ENCODE data around the gene UQCRH. TPM values are rescaled to one million over a fixed set of nuclear protein-coding genes. Genes with fewer than 3 reads are reported as not detected.
"Not testable (repeated sequence)": the region's sequence is repeated elsewhere in the genome, so short reads cannot be mapped to it uniquely, and the experiment has no call there.

Gene UQCRH
- total RNA-seq, 1 donor from 2014 or later: 261 TPM

DNA sequence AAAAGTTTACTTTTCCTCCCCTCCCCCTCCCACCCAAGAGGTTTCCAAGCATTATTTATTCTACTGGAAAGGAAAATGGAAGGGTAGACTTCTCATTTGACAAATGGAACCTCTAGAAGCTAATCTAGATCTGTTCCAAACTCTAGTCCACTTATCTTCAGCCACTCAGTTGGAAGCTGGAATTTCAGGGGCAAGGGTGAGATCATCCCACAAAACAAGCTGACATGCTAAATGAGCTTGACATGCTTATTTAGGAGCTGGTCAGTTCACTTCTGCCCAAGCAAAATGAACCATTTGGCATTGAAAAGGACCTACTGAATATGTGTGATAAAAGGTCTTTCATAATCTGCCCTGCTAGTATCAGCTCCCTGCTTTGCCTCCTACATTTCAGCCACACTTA lies 5.1 kb upstream of the UQCRH start:
- intact Hi-C loops (cut with micrococcal nuclease): no loop called here

DNA sequence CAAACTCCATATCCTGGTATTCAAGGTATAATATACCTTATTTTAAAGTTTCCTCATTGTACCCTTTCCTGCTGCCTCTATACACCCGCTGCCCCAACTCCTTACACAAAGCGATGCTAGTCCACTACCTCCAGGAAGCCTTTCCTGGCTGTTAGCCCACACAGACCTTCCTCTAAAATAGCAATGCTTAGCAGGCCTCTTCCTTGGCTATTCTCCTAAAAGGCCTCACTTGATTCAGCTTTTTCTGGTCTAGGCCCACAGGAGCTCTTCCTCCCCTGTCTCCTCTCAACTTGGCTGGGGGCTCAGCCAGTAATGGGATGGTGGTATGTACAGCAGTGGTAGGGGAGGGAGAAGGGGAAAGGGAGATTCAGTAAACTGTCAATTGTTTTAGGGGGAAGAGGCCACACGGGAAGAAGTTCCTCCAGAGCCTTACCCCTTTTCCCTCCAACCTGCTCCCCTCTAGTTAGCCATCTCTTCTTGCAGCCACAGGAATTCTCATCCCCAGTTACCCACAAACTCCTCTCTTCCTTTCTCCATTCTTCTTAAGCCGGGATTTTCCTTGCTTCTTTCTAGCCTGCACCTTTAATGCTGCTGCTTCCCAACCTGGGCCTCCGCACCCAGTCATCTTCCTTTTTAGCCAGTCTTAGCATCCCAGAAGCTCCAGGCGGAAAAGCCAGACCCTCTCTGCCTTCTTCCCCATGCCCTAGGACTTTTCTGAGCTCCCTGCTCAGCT lies 2.7 kb upstream of the UQCRH start:
- intact Hi-C loops (cut with micrococcal nuclease): loop anchor here (5.0 kb wide), 4 partner anchors 301 to 1629 kb away; partner anchors contain the start of genes ARMH1, ATPAF1, EFCAB14 and MKNK1

DNA sequence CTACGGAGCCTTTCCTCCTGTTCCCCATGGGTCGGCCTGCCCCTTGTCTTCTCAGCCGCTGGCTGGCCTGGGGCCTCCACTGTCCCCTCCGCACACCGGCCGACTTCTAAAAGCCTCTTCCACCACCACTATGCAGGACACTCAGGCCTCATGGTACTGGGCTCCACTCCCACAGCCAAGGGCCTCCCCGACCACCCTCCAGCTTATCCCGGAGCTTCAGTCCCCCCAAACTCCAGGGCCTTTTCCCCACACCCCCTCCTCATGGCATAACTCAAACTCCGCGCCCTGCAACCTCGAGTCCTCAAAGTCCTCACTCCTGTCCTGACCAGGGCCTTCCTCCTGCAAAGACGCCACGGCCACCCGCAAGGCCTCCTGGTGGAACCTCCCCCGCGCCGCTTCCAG lies 2.1 kb upstream of the UQCRH start:
- intact Hi-C loops (cut with micrococcal nuclease): loop anchor here (5.0 kb wide), 4 partner anchors 301 to 1629 kb away; partner anchors contain the start of genes ARMH1, ATPAF1, EFCAB14 and MKNK1

DNA sequence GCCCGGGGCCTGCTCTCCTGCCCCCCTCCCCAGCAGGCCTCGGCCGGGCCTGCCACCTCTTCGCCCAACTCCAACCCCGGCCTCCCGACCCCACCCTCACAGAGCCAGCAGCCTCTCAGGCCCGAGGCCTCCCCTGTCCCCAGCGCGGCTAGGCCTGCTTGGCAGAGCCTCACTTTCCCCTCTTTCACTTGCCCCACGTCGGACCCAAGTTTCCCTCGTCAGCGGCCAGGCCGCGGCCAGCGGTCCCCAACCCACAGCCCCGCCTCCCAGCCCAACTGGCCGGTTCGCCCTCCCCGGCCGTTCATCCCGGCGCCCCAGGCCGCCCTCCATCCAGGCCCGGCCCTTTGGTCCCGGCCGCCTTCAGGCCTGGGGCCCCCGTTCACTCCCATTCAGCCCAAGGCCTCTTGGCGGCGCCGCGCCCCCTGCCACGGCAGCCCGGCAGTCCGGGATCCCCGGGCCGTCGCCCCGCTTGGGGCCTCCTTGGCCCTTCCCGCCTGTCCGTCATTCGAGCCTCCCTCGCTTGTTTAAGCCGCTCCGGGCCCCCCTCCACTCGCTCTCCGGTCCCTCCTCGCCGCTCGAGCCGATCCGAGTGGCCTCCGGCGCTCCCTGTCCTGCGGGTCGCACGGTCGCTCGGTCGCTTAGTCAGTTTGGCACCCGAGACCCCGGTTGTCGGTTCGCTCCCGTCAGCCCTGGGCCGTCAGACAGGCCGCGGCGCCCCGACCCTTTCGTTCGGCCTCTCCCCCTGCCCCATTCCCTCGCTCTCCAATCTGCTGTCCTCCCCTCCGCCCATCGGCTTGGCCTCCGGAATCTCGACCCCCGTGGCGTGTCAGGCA lies 1.5 kb upstream of the UQCRH start:
- intact Hi-C loops (cut with micrococcal nuclease): loop anchor here (1.0 to 5.0 kb wide), 5 partner anchors 171 to 1630 kb away; partner anchors contain the start of genes ARMH1, ATPAF1, EFCAB14 and MKNK1

DNA sequence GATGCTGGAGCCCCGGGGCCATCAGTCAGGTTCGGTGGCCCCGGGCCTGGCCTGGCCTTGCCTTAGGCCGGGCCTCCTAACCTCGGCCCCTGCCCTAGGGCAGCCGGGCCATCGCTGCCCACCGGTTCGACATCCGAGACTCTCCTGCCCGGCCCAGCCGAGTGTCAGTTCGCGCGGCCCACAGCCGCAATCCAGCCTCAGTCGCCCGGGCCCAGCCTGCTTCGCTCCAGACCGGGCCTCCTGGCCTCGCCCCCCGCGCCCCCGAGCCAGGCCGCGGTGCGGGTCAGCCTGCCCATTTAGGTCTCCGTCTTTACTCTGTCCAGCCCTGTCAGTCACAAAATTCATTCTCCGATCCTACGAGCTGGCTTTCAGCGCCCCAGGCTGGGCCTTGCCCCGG lies 859 bp upstream of the UQCRH start:
- intact Hi-C loops (cut with micrococcal nuclease): loop anchor here (1.0 to 5.0 kb wide), 12 partner anchors 38 to 1630 kb away; partner anchors contain the start of genes ARMH1, ATPAF1, CCDC163 and EFCAB14

- intact Hi-C loops (cut with micrococcal nuclease): loop anchor here (1.0 to 5.0 kb wide), 11 partner anchors 36 to 1632 kb away; partner anchors contain the start of genes ARMH1, ATPAF1, CCDC163 and EFCAB14
These were observed 401 bp downstream of the UQCRH start for GRCh38 chr1:46303872-46304326.

GRCh38 chr1:46306159-46306530 lies 2.6 kb downstream of the UQCRH start:
- intact Hi-C loops (cut with micrococcal nuclease): no loop called here

GRCh38 chr1:46309401-46310159 lies 6.1 kb downstream of the UQCRH start:
- intact Hi-C loops (cut with micrococcal nuclease): no loop called here

GRCh38 chr1:46310321-46310720 lies 6.8 kb downstream of the UQCRH start:
- intact Hi-C loops (cut with micrococcal nuclease): no loop called here

- intact Hi-C loops (cut with micrococcal nuclease): no loop called here
These were observed 12.3 kb downstream of the UQCRH start for GRCh38 chr1:46315669-46316403.

GRCh38 chr1:46317323-46317722 lies 13.8 kb downstream of the UQCRH start:
- intact Hi-C loops (cut with micrococcal nuclease): no loop called here

DNA sequence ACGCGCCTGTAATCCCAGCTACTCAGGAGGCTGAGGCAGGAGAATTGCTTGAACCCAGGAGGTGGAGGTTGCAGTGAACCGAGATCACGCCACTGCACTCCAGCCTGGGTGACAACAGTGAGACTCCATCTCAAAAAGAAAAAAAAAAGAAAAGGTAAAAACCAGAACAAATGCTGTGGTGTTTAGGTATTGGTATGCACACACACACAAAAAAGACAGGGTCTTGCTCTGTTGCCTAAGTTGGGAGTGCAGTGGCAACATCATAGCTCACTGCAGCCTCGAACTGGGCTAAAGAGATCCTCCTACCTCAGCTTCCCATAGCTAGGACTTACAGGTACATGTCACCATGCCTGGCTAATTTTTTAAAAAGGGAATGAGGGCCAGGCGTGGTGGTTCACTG lies 15.8 kb downstream of the UQCRH start:
- intact Hi-C loops (cut with micrococcal nuclease): not testable (repeated sequence)

DNA sequence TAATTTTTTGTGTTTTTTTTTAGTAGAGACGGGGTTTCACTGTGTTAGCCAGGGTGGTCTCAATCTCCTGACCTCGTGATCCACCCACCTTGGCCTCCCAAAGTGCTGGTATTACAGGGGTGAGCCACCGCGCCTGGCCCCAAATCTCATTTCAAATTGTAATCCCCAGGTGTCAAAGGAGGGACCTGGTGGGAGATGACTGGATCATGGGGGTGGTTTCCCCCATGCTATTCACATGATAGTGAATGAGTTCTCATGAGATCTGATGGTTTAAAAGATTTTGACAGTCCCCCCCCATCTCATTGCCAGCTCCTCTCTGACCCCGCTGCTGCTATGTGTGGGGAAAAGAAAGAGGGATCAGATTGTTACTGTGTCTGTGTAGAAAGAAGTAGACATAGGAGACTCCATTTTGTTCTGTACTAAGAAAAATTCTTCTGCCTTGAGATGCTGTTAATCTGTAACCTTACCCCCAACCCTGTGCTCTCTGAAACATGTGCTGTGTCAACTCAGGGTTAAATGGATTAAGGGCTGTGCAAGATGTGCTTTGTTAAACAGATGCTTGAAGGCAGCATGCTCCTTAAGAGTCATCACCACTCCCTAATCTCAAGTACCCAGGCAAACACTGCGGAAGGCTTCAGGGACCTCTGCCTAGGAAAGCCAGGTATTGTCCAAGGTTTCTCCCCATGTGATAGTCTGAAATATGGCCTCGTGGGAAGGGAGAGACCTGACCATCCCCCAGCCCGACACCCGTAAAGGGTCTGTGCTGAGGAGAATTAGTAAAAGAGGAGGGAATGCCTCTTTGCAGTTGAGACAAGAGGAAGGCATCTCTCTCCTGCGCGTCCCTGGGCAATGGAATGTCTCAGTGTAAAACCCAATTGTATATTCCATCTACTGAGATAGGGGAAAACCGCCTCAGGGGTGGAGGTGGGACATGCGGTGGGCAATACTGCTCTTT lies 16.7 kb downstream of the UQCRH start:
- intact Hi-C loops (cut with micrococcal nuclease): not testable (repeated sequence)

DNA sequence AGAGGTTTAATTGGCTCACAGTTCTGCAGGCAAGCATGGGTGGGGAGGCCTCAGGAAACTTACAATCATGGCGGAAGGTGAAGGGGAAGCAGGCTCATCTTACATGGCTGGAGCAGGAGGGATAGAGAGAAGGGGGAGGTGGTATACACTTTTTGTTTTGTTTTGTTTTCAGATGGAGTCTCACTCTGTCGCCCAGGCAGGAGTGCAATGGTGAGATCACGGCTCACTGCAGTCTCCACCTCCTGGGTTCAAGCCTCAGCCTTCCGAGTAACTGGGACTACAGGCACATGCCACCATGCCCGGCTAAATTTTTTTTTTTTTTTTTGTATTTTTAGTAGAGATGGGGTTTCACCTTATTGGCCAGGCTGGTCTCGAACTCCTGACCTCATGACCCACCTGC lies 18.7 kb downstream of the UQCRH start:
- intact Hi-C loops (cut with micrococcal nuclease): not testable (repeated sequence)

- intact Hi-C loops (cut with micrococcal nuclease): not testable (repeated sequence)
These were observed 22.0 kb downstream of the UQCRH start for GRCh38 chr1:46325285-46326076.

- intact Hi-C loops (cut with micrococcal nuclease): not testable (repeated sequence)
These were observed 24.7 kb downstream of the UQCRH start for GRCh38 chr1:46328182-46328581.

DNA sequence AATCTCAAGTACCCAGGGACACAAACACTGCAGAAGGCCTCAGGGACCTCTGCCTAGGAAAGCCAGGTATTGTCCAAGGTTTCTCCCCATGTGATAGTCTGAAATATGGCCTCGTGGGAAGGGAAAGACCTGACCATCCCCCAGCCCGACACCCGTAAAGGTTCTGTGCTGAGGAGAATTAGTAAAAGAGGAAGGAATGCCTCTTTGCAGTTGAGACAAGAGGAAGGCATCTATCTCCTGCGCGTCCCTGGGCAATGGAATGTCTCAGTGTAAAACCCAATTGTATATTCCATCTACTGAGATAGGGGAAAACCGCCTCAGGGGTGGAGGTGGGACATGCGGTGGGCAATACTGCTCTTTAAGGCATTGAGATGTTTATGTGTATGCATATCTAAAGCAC lies 26.3 kb downstream of the UQCRH start:
- intact Hi-C loops (cut with micrococcal nuclease): not testable (repeated sequence)

DNA sequence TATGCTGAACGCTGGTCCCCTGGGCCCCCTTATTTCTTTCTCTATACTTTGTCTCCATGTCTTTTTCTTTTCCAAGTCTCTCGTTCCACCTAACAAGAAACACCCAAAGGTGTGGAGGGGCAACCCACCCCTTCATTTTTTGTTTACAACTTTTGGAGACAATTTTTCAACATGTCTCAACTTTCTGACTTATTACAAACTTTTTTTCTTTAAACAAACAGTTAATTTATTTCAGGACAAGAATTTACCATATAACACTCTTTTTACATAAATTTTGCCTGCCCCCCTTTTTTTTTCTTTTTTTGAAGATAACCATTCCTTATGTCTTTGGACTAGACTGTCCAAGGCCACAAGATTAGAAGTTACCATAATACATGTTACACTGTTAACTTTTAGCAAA lies 26.9 kb downstream of the UQCRH start:
- intact Hi-C loops (cut with micrococcal nuclease): not testable (repeated sequence)

All from T-helper 1 cell treated with Interleukin-12 subunit alpha and Interleukin-12 subunit beta and Interleukin-4 antibody, amounts not matched to agents 30 ng/mL and 1 ng/mL, for 36 hours (primary cell).